Cardiac septum (tissue), 1 donor: ENCODE data around the gene TGFBR2. TPM values are rescaled to one million over a fixed set of nuclear protein-coding genes. Genes with fewer than 3 reads are reported as not detected.

ENCODE experiments used
- DNase-seq: peaks from one replicate; pipeline ENCODE4 v3.0.0-alpha.2; 2020; ENCODE audit warnings: low spot score
- intact Hi-C: fragments of 100-400 bp; cut with DNase I; formaldehyde crosslinking; loops from one replicate; pipeline ENCODE4 v1.14.0; 2022
- total RNA-seq: library from RNA; stranded (reverse); fragmentation: NEBNext Ultra II Directional; extraction: Animal tissue kit (Norgen Biotek cat#: 25700); gene quantifications from one replicate; pipeline ENCODE4 v1.2.1, GENCODE V29; 2021
- donor health status: DM: no; HTN: no; CAD: no.

The TGFBR2 gene
- total RNA-seq, 1 donor from 2014 or later, result 66.7 TPM

- intact Hi-C loops, result no loop called here
Observed at GRCh38 chr3:30598668-30599545, 7.5 kb upstream of the TGFBR2 start.

GRCh38 chr3:30600572-30600971 is 5.8 kb upstream of the TGFBR2 start:
- no peak for DNase-seq
- intact Hi-C loops, result loop anchor here (10.0 kb wide), 2 partner anchors 64 to 366 kb away; no protein-coding TSS in a partner anchor

More at GRCh38 chr3:30598668-30599545, 7.5 kb upstream of the TGFBR2 start:
- no peak for DNase-seq

GRCh38 chr3:30602946-30603345 is 3.5 kb upstream of the TGFBR2 start:
- intact Hi-C loops, result loop anchor here (10.0 kb wide), 2 partner anchors 62 to 368 kb away; no protein-coding TSS in a partner anchor
- DNase-seq, result no peak

GRCh38 chr3:30604093-30604492 is 2.3 kb upstream of the TGFBR2 start:
- DNase-seq, result no peak
- intact Hi-C loops, result loop anchor here (10.0 kb wide), 2 partner anchors 61 to 369 kb away; no protein-coding TSS in a partner anchor

GRCh38 chr3:30604558-30604957 is 1.8 kb upstream of the TGFBR2 start:
- intact Hi-C loops, result loop anchor here (10.0 kb wide), 2 partner anchors 60 to 370 kb away; no protein-coding TSS in a partner anchor
- DNase-seq, result no peak

GRCh38 chr3:30605005-30605404 is 1.4 kb upstream of the TGFBR2 start:
- no peak for DNase-seq
- intact Hi-C loops, result loop anchor here (5.0 to 10.0 kb wide), 6 partner anchors 60 to 370 kb away; no protein-coding TSS in a partner anchor

GRCh38 chr3:30605706-30606300 is 598 bp upstream of the TGFBR2 start:
- no peak for DNase-seq
- intact Hi-C loops, result loop anchor here (2.0 to 10.0 kb wide), 8 partner anchors 57 to 371 kb away; no protein-coding TSS in a partner anchor

- DNase-seq, result peak; percentile 94
- intact Hi-C loops, result loop anchor here (2.0 to 10.0 kb wide), 8 partner anchors 58 to 372 kb away; no protein-coding TSS in a partner anchor
Observed at GRCh38 chr3:30607032-30607833, 832 bp downstream of the TGFBR2 start.

GRCh38 chr3:30608598-30608947 is 2.2 kb downstream of the TGFBR2 start:
- intact Hi-C loops, result loop anchor here (5.0 to 10.0 kb wide), 6 partner anchors 56 to 374 kb away; no protein-coding TSS in a partner anchor
- no peak for DNase-seq

- intact Hi-C loops, result loop anchor here (5.0 to 10.0 kb wide), 6 partner anchors 55 to 375 kb away; no protein-coding TSS in a partner anchor
- DNase-seq, result no peak
Observed at GRCh38 chr3:30609930-30610701, 3.7 kb downstream of the TGFBR2 start.

- intact Hi-C loops, result no loop called here
Observed at GRCh38 chr3:30610702-30611368, 4.4 kb downstream of the TGFBR2 start.

GRCh38 chr3:30611613-30612436 is 5.4 kb downstream of the TGFBR2 start:
- intact Hi-C loops, result no loop called here
- no peak for DNase-seq

More at GRCh38 chr3:30610702-30611368, 4.4 kb downstream of the TGFBR2 start:
- no peak for DNase-seq

GRCh38 chr3:30612437-30613132 is 6.2 kb downstream of the TGFBR2 start:
- no peak for DNase-seq
- intact Hi-C loops, result no loop called here

- intact Hi-C loops, result no loop called here
- DNase-seq, result no peak
Observed at GRCh38 chr3:30613133-30613825, 6.9 kb downstream of the TGFBR2 start.

GRCh38 chr3:30614373-30614772 is 8.0 kb downstream of the TGFBR2 start:
- DNase-seq, result no peak
- intact Hi-C loops, result no loop called here

- intact Hi-C loops, result no loop called here
- DNase-seq, result no peak
Observed at GRCh38 chr3:30614943-30615342, 8.5 kb downstream of the TGFBR2 start.
